ENCODE results near the gene RAD9A.
"Not testable (repeated sequence)": the region's sequence is repeated elsewhere in the genome, so short reads cannot be mapped to it uniquely, and the experiment has no call there.

The RAD9A gene

DNA sequence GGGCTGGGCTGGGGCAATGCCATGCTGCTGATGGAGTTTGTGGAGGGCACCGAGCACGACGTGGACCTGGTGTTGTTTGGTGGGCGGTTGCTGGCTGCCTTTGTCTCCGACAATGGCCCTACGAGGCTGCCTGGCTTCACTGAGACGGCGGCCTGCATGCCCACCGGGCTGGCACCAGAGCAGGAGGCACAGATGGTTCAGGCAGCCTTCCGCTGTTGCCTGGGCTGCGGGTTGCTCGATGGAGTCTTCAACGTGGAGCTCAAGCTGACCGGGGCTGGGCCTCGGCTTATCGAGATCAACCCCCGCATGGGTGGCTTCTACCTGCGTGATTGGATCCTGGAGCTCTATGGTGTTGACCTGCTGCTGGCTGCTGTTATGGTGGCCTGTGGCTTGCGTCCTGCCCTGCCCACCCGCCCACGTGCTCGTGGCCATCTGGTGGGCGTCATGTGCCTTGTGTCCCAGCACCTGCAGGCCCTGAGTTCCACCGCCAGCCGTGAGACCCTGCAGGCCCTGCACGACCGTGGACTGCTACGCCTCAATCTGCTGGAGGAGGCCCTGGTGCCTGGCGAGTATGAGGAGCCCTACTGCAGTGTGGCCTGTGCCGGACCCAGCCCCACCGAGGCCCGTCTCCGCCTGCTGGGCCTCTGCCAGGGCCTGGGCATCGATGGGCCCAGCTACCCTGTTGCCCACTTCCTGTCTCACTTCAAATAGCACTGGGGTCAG, 32.3 kb downstream of the RAD9A start:
- H2AFZ ChIP-seq (ENCODE audit: low read length), result no peak overlapping the region
- peaks cover 10% of the 10 kb centered on the region; the same call in 1 of the 2 replicates for H3K4me1 ChIP-seq (ENCODE audit: low read length)
- no peak overlapping the region for H3K4me2 ChIP-seq (ENCODE audit: low read depth, low read length)

GRCh38 chr11:67427364-67427859, 35.6 kb downstream of the RAD9A start:
- not testable (repeated sequence) for H3K4me1 ChIP-seq (ENCODE audit: low read length); H3K9me2 ChIP-seq (replicated peaks; ENCODE audit: insufficient read depth, low read length); H3F3A ChIP-seq (ENCODE audit: insufficient read depth, low read length); H3K27me3 ChIP-seq (replicated peaks; ENCODE audit: insufficient read depth, low read length); H4K20me1 ChIP-seq (ENCODE audit: insufficient read depth, low read length); H3K9me3 ChIP-seq (replicated peaks; ENCODE audit: insufficient read depth, low read length); H3K36me3 ChIP-seq (replicated peaks; ENCODE audit: insufficient read depth, low read length)
- Histone ChIP-seq H3K27ac (ENCODE audit: low read length) (peak overlapping the region; percentile 68), H3K4me2 (ENCODE audit: low read depth, low read length) (peak overlapping the region; percentile 82), H3K79me2 (ENCODE audit: low read length) (peaks cover 33% of the 10 kb centered on the region), H3K4me3 (ENCODE audit: low read length) (peak overlapping the region; percentile 98), H2AFZ (ENCODE audit: low read length) (peak overlapping the region; percentile 69), H3K9ac (ENCODE audit: low read length) (peak overlapping the region; percentile 90)
- DNase-seq, result peak; percentile 13

More for the DNA sequence above, 32.3 kb downstream of the RAD9A start:
- Histone ChIP-seq H3K27ac (ENCODE audit: low read length) (no peak overlapping the region), H3K9me3 (replicated peaks; ENCODE audit: insufficient read depth, low read length) (no peaks in the 10 kb centered on the region), H3K9ac (ENCODE audit: low read length) (no peak overlapping the region), H3K36me3 (replicated peaks; ENCODE audit: insufficient read depth, low read length) (no peaks in the 10 kb centered on the region), H3K9me2 (replicated peaks; ENCODE audit: insufficient read depth, low read length) (no peaks in the 10 kb centered on the region), H3K4me3 (ENCODE audit: low read length) (no peak overlapping the region), H4K20me1 (ENCODE audit: insufficient read depth, low read length) (no peaks in the 10 kb centered on the region), H3K79me2 (ENCODE audit: low read length) (peaks cover 7% of the 10 kb centered on the region), H3K27me3 (replicated peaks; ENCODE audit: insufficient read depth, low read length) (no peaks in the 10 kb centered on the region), H3F3A (ENCODE audit: insufficient read depth, low read length) (peaks cover 4% of the 10 kb centered on the region; the same call in 1 of the 2 replicates)
- no peak for DNase-seq
- TF ChIP-seq, protein P1, sequence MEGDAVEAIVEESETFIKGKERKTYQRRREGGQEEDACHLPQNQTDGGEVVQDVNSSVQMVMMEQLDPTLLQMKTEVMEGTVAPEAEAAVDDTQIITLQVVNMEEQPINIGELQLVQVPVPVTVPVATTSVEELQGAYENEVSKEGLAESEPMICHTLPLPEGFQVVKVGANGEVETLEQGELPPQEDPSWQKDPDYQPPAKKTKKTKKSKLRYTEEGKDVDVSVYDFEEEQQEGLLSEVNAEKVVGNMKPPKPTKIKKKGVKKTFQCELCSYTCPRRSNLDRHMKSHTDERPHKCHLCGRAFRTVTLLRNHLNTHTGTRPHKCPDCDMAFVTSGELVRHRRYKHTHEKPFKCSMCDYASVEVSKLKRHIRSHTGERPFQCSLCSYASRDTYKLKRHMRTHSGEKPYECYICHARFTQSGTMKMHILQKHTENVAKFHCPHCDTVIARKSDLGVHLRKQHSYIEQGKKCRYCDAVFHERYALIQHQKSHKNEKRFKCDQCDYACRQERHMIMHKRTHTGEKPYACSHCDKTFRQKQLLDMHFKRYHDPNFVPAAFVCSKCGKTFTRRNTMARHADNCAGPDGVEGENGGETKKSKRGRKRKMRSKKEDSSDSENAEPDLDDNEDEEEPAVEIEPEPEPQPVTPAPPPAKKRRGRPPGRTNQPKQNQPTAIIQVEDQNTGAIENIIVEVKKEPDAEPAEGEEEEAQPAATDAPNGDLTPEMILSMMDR (IDR thresholded peaks at IDR 0.05; ENCODE audit: low read length), result no peak
- no peak for TF ChIP-seq EZH2phosphoT487 (IDR thresholded peaks at IDR 0.05; ENCODE audit: low read length)
- TF ChIP-seq EZH2 (optimal IDR thresholded peaks at IDR 0.05; ENCODE audit: low read depth, low read length), result no peak

DNA sequence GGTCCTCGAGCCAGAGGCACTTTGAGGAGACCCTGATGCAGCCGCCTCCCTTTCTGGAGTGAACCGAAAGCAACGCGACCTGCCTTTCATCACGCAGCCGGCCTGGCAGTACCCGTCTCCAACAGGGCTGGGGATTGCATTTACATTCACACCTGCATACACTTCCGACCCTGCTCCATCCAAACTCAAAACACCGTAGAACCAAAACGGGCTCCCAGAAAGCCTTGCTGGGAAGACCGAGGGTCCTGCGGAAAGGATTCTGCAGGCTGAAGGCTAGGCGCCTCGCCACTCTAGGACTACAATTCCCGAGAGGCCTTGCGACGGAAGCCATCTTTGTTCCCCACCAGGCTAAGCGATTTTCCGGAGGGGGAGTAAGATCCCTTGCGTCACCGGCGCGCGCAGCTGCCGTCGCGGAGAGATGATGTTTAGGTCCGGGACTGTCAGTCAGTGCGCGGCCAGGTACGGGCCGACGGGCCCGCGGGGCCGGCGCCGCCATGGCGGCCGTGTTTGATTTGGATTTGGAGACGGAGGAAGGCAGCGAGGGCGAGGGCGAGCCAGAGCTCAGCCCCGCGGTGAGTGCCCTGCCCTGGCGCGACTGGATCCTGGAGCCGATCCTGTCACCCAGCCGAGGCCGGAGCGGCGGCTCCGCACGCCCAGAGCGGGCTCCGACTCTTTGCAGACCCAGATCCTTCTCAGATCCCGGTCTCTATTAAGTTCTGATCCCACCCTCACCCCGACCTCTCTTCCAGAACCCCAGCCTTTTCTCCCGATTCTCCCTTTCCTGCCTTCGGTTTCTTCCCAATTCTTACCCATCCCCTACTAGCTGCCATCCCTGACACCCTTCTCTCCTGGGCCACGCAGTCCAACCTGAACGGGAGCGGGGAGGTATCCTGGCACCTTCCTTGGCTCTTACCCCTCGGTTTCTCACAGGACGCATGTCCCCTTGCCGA, 36.5 kb downstream of the RAD9A start, which contains the start of gene RPS6KB2:
TSS of gene RPS6KB2 (plus strand) at position 443 of the 950 bp plus-strand sequence. CDS start at position 495, 52 bp downstream.
- TF ChIP-seq EZH2 (optimal IDR thresholded peaks at IDR 0.05; ENCODE audit: low read depth, low read length) (no peak), EZH2phosphoT487 (IDR thresholded peaks at IDR 0.05; ENCODE audit: low read length) (no peak)
- TF ChIP-seq, protein P1 (IDR thresholded peaks at IDR 0.05; ENCODE audit: low read length), result no peak
- H3K4me2 ChIP-seq (ENCODE audit: low read depth, low read length), result peak within 1 kb of the TSS; percentile 82
- no peaks in the 10 kb centered on the region for H3K9me3 ChIP-seq (replicated peaks; ENCODE audit: insufficient read depth, low read length)
- no peaks in the 10 kb centered on the region; the same call in 1 of the 2 replicates for H3K36me3 ChIP-seq (replicated peaks; ENCODE audit: insufficient read depth, low read length)
- H3K4me3 ChIP-seq (ENCODE audit: low read length), result peak within 1 kb of the TSS; percentile 98
- DNase-seq, result peak; percentile 97
- H3K27ac ChIP-seq (ENCODE audit: low read length), result peak within 1 kb of the TSS; percentile 68
- peak within 1 kb of the TSS; percentile 90 for H3K9ac ChIP-seq (ENCODE audit: low read length)
- H3K79me2 ChIP-seq (ENCODE audit: low read length), result peaks cover 33% of the 10 kb centered on the region
- H3K9me2 ChIP-seq (replicated peaks; ENCODE audit: insufficient read depth, low read length), result no peaks in the 10 kb centered on the region
- H2AFZ ChIP-seq (ENCODE audit: low read length), result peak within 1 kb of the TSS; percentile 69
- no peaks in the 10 kb centered on the region for H4K20me1 ChIP-seq (ENCODE audit: insufficient read depth, low read length)
- peaks cover 4% of the 10 kb centered on the region for H3K4me1 ChIP-seq (ENCODE audit: low read length)
- H3F3A ChIP-seq (ENCODE audit: insufficient read depth, low read length), result peaks cover 4% of the 10 kb centered on the region; the same call in 1 of the 2 replicates
- H3K27me3 ChIP-seq (replicated peaks; ENCODE audit: insufficient read depth, low read length), result no peaks in the 10 kb centered on the region
